Stimulated activated CD8-positive, alpha-beta memory T cell treated with anti-CD3 and anti-CD28 coated beads, Interleukin-12 subunit alpha, Interleukin-12 subunit beta, amount 100 ng/mL, for 24 hours (primary cell): ENCODE results near the gene ZNF566.
"Not testable (repeated sequence)": the region's sequence is repeated elsewhere in the genome, so short reads cannot be mapped to it uniquely, and the experiment has no call there.

Source experiments
- DNase-seq: peaks from one replicate; pipeline ENCODE4 v3.0.0-alpha.2; 2020; ENCODE audit errors: extremely low read depth

Gene ZNF566

DNA sequence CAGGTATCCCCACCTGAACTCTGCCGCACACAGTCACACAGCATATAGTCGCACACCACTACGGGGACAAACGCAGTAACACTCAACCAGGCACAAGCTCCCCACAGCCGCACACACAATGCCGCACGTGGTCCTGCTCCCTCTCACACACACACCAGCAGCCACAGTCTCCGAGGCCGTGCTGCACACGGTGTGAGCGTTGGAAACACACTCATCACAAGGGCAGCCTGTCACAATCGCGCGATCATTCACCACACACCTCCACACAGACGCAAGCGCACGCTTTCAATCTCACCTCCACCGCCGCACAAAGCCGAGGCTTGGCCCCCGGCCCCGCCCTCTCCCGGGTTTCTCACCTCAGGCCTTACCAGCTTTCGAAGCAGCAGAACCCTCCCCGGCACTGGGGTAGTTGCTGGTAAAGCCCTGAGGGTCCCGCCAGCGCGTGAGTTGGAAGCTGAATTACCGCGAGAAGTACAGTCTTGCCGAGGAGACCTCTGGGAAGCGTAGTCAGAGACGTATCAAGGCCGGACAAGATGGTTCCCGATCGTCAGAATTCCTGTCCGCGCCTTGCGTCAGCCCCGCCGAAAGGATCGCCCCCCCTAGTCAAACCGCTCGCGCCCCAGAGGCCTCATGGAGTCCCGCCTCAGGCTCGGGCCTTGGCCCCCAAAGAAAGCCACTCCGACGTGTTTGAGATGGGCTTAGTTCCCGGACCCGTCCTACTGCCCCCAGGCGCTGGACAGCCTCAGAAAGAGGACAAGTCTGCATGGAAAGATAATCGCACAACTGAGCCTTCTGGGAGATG is at the start of gene ZNF566:
ZNF566 (minus strand) TSS at position 444 of the 802 bp plus-strand sequence. CDS start 13,004 bp downstream, outside the sequence.
- peak; percentile 79 for DNase-seq

DNA sequence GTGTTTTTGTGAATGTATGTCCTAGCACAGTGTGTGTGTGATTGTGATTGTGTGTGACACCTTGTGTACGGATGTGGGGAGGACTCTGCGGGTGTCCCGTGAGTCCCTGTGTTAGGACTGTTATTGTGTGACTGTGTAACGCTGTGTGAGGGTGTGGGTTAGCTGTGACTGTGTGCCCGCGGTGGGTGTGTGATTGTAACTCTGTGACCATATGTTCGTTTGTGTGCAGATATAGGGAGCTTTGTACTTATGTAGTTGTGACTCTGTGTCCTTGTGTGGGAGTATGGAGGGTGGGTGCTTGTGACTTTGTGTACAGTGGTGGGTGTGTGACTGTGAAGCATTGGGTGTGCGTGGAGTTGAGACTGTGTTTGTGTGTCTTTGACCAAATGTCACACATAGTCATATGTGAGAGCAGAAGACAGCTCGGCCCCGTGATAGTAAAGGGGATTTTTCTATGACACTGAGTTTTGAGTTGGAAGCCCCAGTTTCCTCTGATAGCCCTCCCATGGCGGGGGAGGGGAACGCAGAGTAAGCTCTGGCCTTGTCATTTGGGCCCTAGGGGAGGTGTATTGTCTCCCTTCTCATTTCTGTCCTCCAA is 39.7 kb upstream of the ZNF566 start:
- DNase-seq = peak; percentile 3

GRCh38 chr19:36528194-36528920 is 39.0 kb upstream of the ZNF566 start, which contains the start of gene ZNF260:
ZNF260 (minus strand) TSS chr19:36528271; CDS start chr19:36515238, 13,033 bp downstream.
- DNase-seq = peak; percentile 88

- no peak for DNase-seq
Observed at GRCh38 chr19:36527873-36528193, 38.5 kb upstream of the ZNF566 start.

- DNase-seq = no peak
Observed at GRCh38 chr19:36527341-36527740, 38.0 kb upstream of the ZNF566 start.

- no peak for DNase-seq
Observed at GRCh38 chr19:36526581-36526980, 37.2 kb upstream of the ZNF566 start.

GRCh38 chr19:36524617-36525016 is 35.3 kb upstream of the ZNF566 start:
- no peak for DNase-seq

DNA sequence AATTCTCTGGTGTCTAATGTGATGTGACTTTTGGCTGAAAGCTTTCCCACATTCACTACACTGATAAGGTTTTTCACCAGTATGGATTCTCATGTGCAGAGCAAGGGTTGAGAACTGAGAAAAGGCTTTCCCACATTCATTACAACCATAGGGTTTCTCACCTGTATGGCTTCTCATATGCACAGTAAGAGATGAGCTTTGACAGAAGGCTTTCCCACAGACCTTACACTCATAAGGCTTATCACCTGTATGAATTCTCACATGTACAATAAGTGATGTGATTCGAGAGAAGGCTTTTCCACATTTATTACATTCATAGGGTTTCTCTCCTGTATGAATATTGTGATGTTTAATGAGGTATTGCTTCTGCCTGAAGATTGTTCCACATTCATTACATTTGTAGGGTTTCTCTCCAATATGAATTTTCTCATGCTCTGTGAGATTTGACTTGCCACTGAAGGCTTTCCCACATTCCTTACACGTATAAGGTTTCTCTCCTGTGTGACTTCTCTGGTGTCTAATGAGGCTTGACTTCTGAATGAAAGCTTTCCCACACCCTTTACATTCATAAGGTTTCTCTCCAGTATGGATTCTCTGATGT is 24.8 kb upstream of the ZNF566 start:
- DNase-seq = no peak

GRCh38 chr19:36508325-36508724 is 19.0 kb upstream of the ZNF566 start:
- DNase-seq = no peak

DNA sequence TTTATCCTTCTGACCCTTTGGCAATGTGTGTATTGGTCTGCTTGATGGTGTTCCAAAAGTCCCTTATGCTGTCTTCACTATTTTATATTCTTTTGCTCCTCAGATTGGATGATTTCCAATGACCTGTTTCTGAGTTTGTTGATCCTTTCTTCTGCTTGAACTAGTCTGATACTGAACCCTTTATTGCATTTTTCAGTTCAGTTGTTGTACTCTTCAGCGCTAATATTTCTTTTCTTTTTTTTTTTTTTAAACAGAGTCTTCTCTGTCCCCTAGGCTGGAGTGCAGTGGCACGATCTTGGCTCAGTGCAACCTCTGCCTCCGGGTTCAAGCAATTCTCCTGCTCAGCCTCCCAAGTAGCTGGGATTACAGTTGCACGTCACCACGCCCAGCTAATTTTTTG is 12.6 kb upstream of the ZNF566 start:
- no peak for DNase-seq

- no peak for DNase-seq
Observed at GRCh38 chr19:36497001-36497400, 7.6 kb upstream of the ZNF566 start.

DNA sequence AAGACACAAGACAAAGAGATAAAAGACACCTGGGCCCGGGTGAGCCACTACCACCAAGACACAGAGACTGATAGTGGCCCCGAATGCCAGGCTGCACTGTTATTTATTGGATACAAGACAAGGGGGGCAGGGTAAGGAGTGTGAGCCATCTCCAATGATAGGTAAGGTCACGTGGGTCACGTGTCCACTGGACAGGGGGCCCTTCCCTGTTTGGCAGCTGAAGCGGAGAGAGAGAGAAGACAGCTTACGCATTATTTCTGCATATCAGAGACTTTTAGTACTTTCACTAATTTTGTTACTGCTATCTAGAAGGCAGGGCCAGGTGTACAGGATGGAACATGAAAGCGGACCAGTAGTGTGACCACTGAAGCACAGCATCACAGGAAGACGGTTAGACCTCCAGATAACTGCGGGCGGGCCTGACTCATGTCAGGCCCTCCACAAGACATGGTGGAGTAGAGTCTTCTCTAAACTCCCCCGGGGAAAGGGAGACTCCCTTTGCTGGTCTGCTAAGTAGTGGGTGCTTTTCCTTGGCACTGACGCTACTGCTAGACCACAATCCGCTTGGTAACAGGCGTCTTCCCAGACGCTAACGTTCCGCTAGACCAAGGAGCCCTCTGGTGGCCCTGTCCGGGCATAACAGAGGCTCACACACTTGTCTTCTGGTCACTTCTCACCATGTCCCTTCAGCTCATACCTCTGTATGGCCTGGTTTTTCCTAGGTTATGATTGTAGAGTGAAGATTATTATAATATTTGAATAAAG is 3.5 kb upstream of the ZNF566 start:
- not testable (repeated sequence) for DNase-seq

- DNase-seq = not testable (repeated sequence)
Observed at GRCh38 chr19:36490846-36491245, 1.5 kb upstream of the ZNF566 start.

GRCh38 chr19:36489920-36490415 is 607 bp upstream of the ZNF566 start:
- peak; percentile 41 for DNase-seq

DNA sequence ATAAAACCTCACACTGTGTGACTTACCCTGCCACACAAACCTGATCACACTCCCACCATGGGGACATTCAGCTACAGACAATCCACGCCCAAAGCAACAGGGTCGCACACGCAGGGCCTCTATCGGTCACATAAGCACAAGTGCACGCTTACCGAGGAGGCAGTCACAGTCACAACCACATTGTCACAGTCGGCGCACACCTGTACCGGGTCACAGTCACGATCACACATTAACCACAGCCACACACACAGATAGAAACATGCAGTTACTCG is 579 bp downstream of the ZNF566 start:
- peak; percentile 3 for DNase-seq

GRCh38 chr19:36488118-36488845 is 1.1 kb downstream of the ZNF566 start:
- no peak for DNase-seq

- no peak for DNase-seq
Observed at GRCh38 chr19:36483653-36484052, 5.7 kb downstream of the ZNF566 start.

- no peak for DNase-seq
Observed at GRCh38 chr19:36482876-36483275, 6.5 kb downstream of the ZNF566 start.

DNA sequence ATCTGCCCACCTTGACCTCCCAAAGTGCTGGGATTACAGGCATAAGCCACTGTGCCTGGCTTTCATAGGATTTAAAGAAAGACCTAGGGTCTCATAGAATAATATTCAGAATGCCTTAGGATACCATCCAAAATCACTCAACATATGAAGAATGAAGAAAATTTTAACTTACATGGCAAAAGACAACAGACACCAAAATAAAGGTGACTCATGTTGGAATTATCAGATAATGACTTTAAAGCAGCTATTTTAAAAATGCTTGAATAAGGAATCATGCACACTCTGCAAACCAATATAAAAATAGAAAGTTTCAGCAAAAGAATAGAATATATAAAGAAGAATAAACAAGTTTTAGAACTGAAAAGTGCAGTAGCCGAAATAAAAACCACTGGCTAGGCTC is 29.3 kb downstream of the ZNF566 start:
- DNase-seq = no peak

- no peak for DNase-seq
Observed at GRCh38 chr19:36456831-36457230, 32.5 kb downstream of the ZNF566 start.
